Measurements from ENCODE around the gene GNAO1. TPM values are rescaled to one million over a fixed set of nuclear protein-coding genes. Genes with fewer than 3 reads are reported as not detected.

GNAO1 gene
- total and polyA plus RNA-seq, 2 experiments from 2014 or later: under 0.01 to 0.18 TPM

- no peaks in the 10 kb centered on the region for H4K20me1 ChIP-seq (ENCODE audit: insufficient read depth)
- WGBS, 2 experiments (ENCODE audit: low coverage in 1 of 2, low lambda C conversion rate in 2 of 2, missing lambda C conversion rate in 2 of 2): 52 to 63% methylated on average over 5 of the region's 5 CpGs
- H3F3A ChIP-seq (ENCODE audit: insufficient read depth): no peaks in the 10 kb centered on the region
- no peak overlapping the region for H2AFZ ChIP-seq
- no peaks in the 10 kb centered on the region for H3K9me2 ChIP-seq (ENCODE audit: insufficient read depth)
- TF ChIP-seq EZH2 (IDR thresholded peaks at IDR 0.05; ENCODE audit: insufficient read depth, poor library complexity, severe bottlenecking): no peak
- TF ChIP-seq EZH2phosphoT487 (IDR thresholded peaks at IDR 0.05; ENCODE audit: insufficient read depth, low read depth): no peak
- no peak for DNase-seq
- no peaks in the 10 kb centered on the region for H3K36me3 ChIP-seq (ENCODE audit: low read depth)
- peaks cover 4% of the 10 kb centered on the region; the same call in 1 of the 2 replicates for H3K27me3 ChIP-seq (replicated peaks; ENCODE audit: insufficient read depth)
- no peak overlapping the region for H3K4me2 ChIP-seq (ENCODE audit: unreplicated experiment)
- no peak overlapping the region for H3K4me3 ChIP-seq
- no peak overlapping the region for H3K9ac ChIP-seq
- no peaks in the 10 kb centered on the region for H3K9me3 ChIP-seq (ENCODE audit: low read depth)
- peaks cover 7% of the 10 kb centered on the region; the same call in 1 of the 2 replicates for H3K4me1 ChIP-seq (ENCODE audit: insufficient read depth)
- in situ Hi-C loops (cut with MboI): no loop called here
- no peaks in the 10 kb centered on the region for H3K79me2 ChIP-seq (ENCODE audit: insufficient read depth)
- no peak overlapping the region for H3K27ac ChIP-seq
These were observed 111.2 kb downstream of the GNAO1 start for GRCh38 chr16:56302506-56302905.

GRCh38 chr16:56303066-56303715, 111.9 kb downstream of the GNAO1 start:
- no peak overlapping the region for H3K27ac ChIP-seq
- H3K27me3 ChIP-seq (replicated peaks; ENCODE audit: insufficient read depth): peaks cover 4% of the 10 kb centered on the region; the same call in 1 of the 2 replicates
- H4K20me1 ChIP-seq (ENCODE audit: insufficient read depth): no peaks in the 10 kb centered on the region
- H3F3A ChIP-seq (ENCODE audit: insufficient read depth): no peaks in the 10 kb centered on the region
- in situ Hi-C loops (cut with MboI): no loop called here
- no peaks in the 10 kb centered on the region for H3K36me3 ChIP-seq (ENCODE audit: low read depth)
- WGBS, 2 experiments (ENCODE audit: low coverage in 1 of 2, low lambda C conversion rate in 2 of 2, missing lambda C conversion rate in 2 of 2): 62 to 65% methylated on average over 13 of the region's 13 CpGs
- no peak overlapping the region for H3K4me3 ChIP-seq
- no peak overlapping the region for H3K9ac ChIP-seq
- H3K79me2 ChIP-seq (ENCODE audit: insufficient read depth): no peaks in the 10 kb centered on the region
- no peak for DNase-seq
- TF ChIP-seq EZH2phosphoT487 (IDR thresholded peaks at IDR 0.05; ENCODE audit: insufficient read depth, low read depth) (no peak), EZH2 (IDR thresholded peaks at IDR 0.05; ENCODE audit: insufficient read depth, poor library complexity, severe bottlenecking) (no peak)
- H3K4me2 ChIP-seq (ENCODE audit: unreplicated experiment): no peak overlapping the region
- H3K9me3 ChIP-seq (ENCODE audit: low read depth): no peaks in the 10 kb centered on the region
- H3K9me2 ChIP-seq (ENCODE audit: insufficient read depth): no peaks in the 10 kb centered on the region
- peaks cover 7% of the 10 kb centered on the region; the same call in 1 of the 2 replicates for H3K4me1 ChIP-seq (ENCODE audit: insufficient read depth)
- no peak overlapping the region for H2AFZ ChIP-seq

- in situ Hi-C loops (cut with MboI): no loop called here
- 55 to 58% methylated on average over 6 of the region's 6 CpGs for WGBS, 2 experiments (ENCODE audit: low coverage in 1 of 2, low lambda C conversion rate in 2 of 2, missing lambda C conversion rate in 2 of 2)
- no peak for DNase-seq
These were observed 112.6 kb downstream of the GNAO1 start for GRCh38 chr16:56303880-56304279.

GRCh38 chr16:56305956-56306565, 114.8 kb downstream of the GNAO1 start:
- WGBS, 2 experiments (ENCODE audit: low coverage in 1 of 2, low lambda C conversion rate in 2 of 2, missing lambda C conversion rate in 2 of 2): 77 to 79% methylated on average over 9 of the region's 9 CpGs
- H3K4me3 ChIP-seq: no peak overlapping the region
- no peak overlapping the region for H3K9ac ChIP-seq
- in situ Hi-C loops (cut with MboI): no loop called here
- H3F3A ChIP-seq (ENCODE audit: insufficient read depth): no peaks in the 10 kb centered on the region
- no peaks in the 10 kb centered on the region for H3K9me3 ChIP-seq (ENCODE audit: low read depth)
- H3K9me2 ChIP-seq (ENCODE audit: insufficient read depth): no peaks in the 10 kb centered on the region
- H2AFZ ChIP-seq: no peak overlapping the region
- no peak overlapping the region for H3K27ac ChIP-seq
- no peaks in the 10 kb centered on the region for H4K20me1 ChIP-seq (ENCODE audit: insufficient read depth)
- no peaks in the 10 kb centered on the region for H3K79me2 ChIP-seq (ENCODE audit: insufficient read depth)
- no peak overlapping the region for H3K4me2 ChIP-seq (ENCODE audit: unreplicated experiment)
- TF ChIP-seq EZH2phosphoT487 (IDR thresholded peaks at IDR 0.05; ENCODE audit: insufficient read depth, low read depth): no peak
- H3K4me1 ChIP-seq (ENCODE audit: insufficient read depth): peaks cover 4% of the 10 kb centered on the region; the same call in 1 of the 2 replicates
- no peaks in the 10 kb centered on the region for H3K36me3 ChIP-seq (ENCODE audit: low read depth)
- no peak for DNase-seq
- H3K27me3 ChIP-seq (replicated peaks; ENCODE audit: insufficient read depth): peaks cover 9% of the 10 kb centered on the region; the same call in 1 of the 2 replicates

More at GRCh38 chr16:56303880-56304279, 112.6 kb downstream of the GNAO1 start:
- no peak for TF ChIP-seq EZH2phosphoT487 (IDR thresholded peaks at IDR 0.05; ENCODE audit: insufficient read depth, low read depth)
- no peak for TF ChIP-seq EZH2 (IDR thresholded peaks at IDR 0.05; ENCODE audit: insufficient read depth, poor library complexity, severe bottlenecking)
- Histone ChIP-seq H2AFZ (no peak overlapping the region), H3K4me3 (no peak overlapping the region), H3K9me2 (ENCODE audit: insufficient read depth) (no peaks in the 10 kb centered on the region), H3K27ac (no peak overlapping the region), H3K27me3 (replicated peaks; ENCODE audit: insufficient read depth) (peaks cover 4% of the 10 kb centered on the region; the same call in 1 of the 2 replicates), H3K9ac (no peak overlapping the region), H3K79me2 (ENCODE audit: insufficient read depth) (no peaks in the 10 kb centered on the region), H4K20me1 (ENCODE audit: insufficient read depth) (no peaks in the 10 kb centered on the region), H3F3A (ENCODE audit: insufficient read depth) (no peaks in the 10 kb centered on the region), H3K4me2 (ENCODE audit: unreplicated experiment) (no peak overlapping the region), H3K9me3 (ENCODE audit: low read depth) (no peaks in the 10 kb centered on the region), H3K4me1 (ENCODE audit: insufficient read depth) (peaks cover 7% of the 10 kb centered on the region; the same call in 1 of the 2 replicates), H3K36me3 (ENCODE audit: low read depth) (no peaks in the 10 kb centered on the region)
